Ascending aorta (tissue), 2 donors: ENCODE data around the gene C10orf71. TPM values are rescaled to one million over a fixed set of nuclear protein-coding genes. Genes with fewer than 3 reads are reported as not detected.

ENCODE experiments used
- DNase-seq, 2 donors: peaks; one replicate each; pipeline ENCODE4 v3.0.0-alpha.2; 2019; ENCODE audit warnings: low spot score in 2 of 2
- H3K27ac ChIP-seq, 2 donors: fragments of 200-600 bp; sonication (generic); one replicate each; pipeline ENCODE4 v1.5.1; 2016 to 2017; ENCODE audit warnings: mild to moderate bottlenecking in 1 of 2
- H3K27me3 ChIP-seq: fragments of 200-600 bp; sonication (generic); one replicate; pipeline ENCODE4 v1.5.1; 2017
- H3K36me3 ChIP-seq, 2 donors: fragments of 200-600 bp; sonication (generic); one replicate each; pipeline ENCODE4 v1.5.1; 2016
- H3K4me1 ChIP-seq, 2 donors: fragments of 200-600 bp; sonication (generic); one replicate each; pipeline ENCODE4 v1.5.1; 2016 to 2017; ENCODE audit warnings: mild to moderate bottlenecking in 1 of 2
- H3K4me3 ChIP-seq, 2 donors: fragments of 200-600 bp; sonication (generic); one replicate each; pipeline ENCODE4 v1.5.1; 2016 to 2017; ENCODE audit warnings: mild to moderate bottlenecking in 1 of 2
- H3K9me3 ChIP-seq, 2 donors: fragments of 200-600 bp; sonication (generic); one replicate each; pipeline ENCODE4 v1.5.1; 2016
- CTCF ChIP-seq, 3 experiments: fragments of 200-600 bp in 2 of 3; fragments of 450-650 bp in 1 of 3; sonication (generic) in 2 of 3; IDR thresholded peaks; one replicate each; pipeline ENCODE4 v1.5.1; 2016 to 2019; ENCODE audit warnings: antibody characterized with exemption in 3 of 3, mild to moderate bottlenecking in 1 of 3, moderate library complexity in 1 of 3
- intact Hi-C: fragments of 100-400 bp; cut with DNase I; formaldehyde crosslinking; loops from one replicate; pipeline ENCODE4 v1.15.1; 2023
- total RNA-seq: library from RNA; depleted of rRNA; stranded (reverse); fragments of >200 nt; gene quantifications from one replicate; pipeline ENCODE4 v1.1.0, GENCODE V29; 2016

C10orf71 gene
- total RNA-seq, 1 donor from 2014 or later = not detected

- Histone ChIP-seq H3K36me3 (no peaks in the 10 kb centered on the region), H3K27ac (no peak overlapping the region), H3K9me3 (no peaks in the 10 kb centered on the region), H3K4me3 (no peak overlapping the region), H3K4me1 (no peaks in the 10 kb centered on the region), H3K27me3 (no peaks in the 10 kb centered on the region)
- no peak for TF ChIP-seq CTCF (IDR thresholded peaks at IDR 0.05)
- intact Hi-C loops = no loop called here
- DNase-seq = no peak
Measured at GRCh38 chr10:49361178-49361554, 62.2 kb downstream of the C10orf71 start.

GRCh38 chr10:49361735-49362568 is 63.0 kb downstream of the C10orf71 start:
- H3K27ac ChIP-seq = no peak overlapping the region
- no peaks in the 10 kb centered on the region for H3K27me3 ChIP-seq
- TF ChIP-seq CTCF (IDR thresholded peaks at IDR 0.05) = no peak
- intact Hi-C loops = no loop called here
- no peaks in the 10 kb centered on the region for H3K9me3 ChIP-seq
- H3K4me1 ChIP-seq = no peaks in the 10 kb centered on the region
- no peak overlapping the region for H3K4me3 ChIP-seq
- DNase-seq = no peak
- no peaks in the 10 kb centered on the region for H3K36me3 ChIP-seq

- H3K4me1 ChIP-seq = no peaks in the 10 kb centered on the region
- TF ChIP-seq CTCF (IDR thresholded peaks at IDR 0.05) = no peak
- no peak for DNase-seq
- no peaks in the 10 kb centered on the region for H3K36me3 ChIP-seq
- no peaks in the 10 kb centered on the region for H3K27me3 ChIP-seq
- no peak overlapping the region for H3K27ac ChIP-seq
- intact Hi-C loops = no loop called here
- no peak overlapping the region for H3K4me3 ChIP-seq
- no peaks in the 10 kb centered on the region for H3K9me3 ChIP-seq
Measured at GRCh38 chr10:49362596-49363260, 63.8 kb downstream of the C10orf71 start.

GRCh38 chr10:49363309-49364031 is 64.5 kb downstream of the C10orf71 start:
- Histone ChIP-seq H3K27ac (no peak overlapping the region), H3K4me3 (no peak overlapping the region), H3K4me1 (no peaks in the 10 kb centered on the region), H3K9me3 (no peaks in the 10 kb centered on the region), H3K27me3 (no peaks in the 10 kb centered on the region), H3K36me3 (no peaks in the 10 kb centered on the region)
- intact Hi-C loops = no loop called here
- TF ChIP-seq CTCF (IDR thresholded peaks at IDR 0.05) = no peak
- DNase-seq = no peak

- Histone ChIP-seq H3K4me3 (no peak overlapping the region), H3K36me3 (no peaks in the 10 kb centered on the region), H3K27ac (no peak overlapping the region), H3K27me3 (no peaks in the 10 kb centered on the region), H3K4me1 (no peaks in the 10 kb centered on the region), H3K9me3 (no peaks in the 10 kb centered on the region)
- intact Hi-C loops = no loop called here
- TF ChIP-seq CTCF (IDR thresholded peaks at IDR 0.05) = no peak
- DNase-seq = no peak
Measured at GRCh38 chr10:49364051-49364450, 65.1 kb downstream of the C10orf71 start.
